HG02623 (cell line): ENCODE data around the gene SGTB.

ENCODE experiments used
- ATAC-seq: cut with Tn5 transposase; IDR thresholded peaks from one replicate; pipeline ENCODE4 v1.9.1; 2021; ENCODE audit warnings: moderate library complexity; ENCODE audit not compliant: unreplicated experiment

The SGTB gene, protein sequence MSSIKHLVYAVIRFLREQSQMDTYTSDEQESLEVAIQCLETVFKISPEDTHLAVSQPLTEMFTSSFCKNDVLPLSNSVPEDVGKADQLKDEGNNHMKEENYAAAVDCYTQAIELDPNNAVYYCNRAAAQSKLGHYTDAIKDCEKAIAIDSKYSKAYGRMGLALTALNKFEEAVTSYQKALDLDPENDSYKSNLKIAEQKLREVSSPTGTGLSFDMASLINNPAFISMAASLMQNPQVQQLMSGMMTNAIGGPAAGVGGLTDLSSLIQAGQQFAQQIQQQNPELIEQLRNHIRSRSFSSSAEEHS

DNA sequence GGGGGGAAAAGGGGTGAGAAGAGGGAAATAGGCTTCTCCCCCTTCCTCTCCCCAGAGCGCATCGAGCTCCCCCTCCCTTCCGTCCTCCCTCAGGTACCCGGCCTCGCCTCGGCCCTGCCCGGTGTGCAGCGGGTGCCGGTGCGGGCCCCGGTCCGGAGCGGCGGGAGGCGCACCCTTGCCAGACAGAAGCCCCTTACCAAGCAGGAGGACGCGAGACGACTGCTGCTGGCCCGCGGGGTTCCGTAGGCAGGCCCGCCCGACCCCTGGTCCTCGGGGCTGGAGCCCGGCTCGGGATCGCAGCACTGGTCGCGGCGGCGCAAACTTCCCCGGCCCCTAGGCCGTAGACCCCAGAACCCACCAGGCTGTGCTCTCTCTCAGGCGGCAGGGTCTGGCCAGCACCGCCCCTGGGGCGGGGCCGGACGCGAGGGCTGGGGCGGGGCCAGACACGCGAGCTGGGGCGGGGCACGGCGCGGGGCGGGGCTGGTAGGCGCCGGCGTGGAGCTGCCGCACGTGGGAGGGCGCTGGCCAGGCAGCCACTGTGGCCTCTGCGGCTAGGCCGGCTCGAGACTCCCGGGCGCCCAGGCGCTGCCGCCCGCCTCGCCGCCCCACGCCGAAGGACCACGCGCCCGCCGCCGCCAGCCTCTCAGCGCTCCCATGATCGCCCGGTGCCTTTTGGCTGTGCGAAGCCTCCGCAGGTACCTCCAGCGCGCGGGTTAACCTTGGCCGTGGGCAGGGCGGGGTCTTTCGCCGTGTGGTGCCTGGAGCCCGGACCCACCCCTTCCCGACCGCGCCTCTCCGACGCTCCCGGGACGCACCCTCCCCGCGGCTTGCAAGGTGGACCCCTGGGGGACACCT is at the start of gene SGTB, which contains the start of gene NLN:
TSS of gene SGTB (minus strand) at position 390 of the 855 bp plus-strand sequence. CDS start 1,302 bp downstream, outside the sequence.
TSS of gene NLN (plus strand) at position 486 of the 855 bp plus-strand sequence. CDS start at position 655, 169 bp downstream.
- peak; percentile 91 for ATAC-seq

DNA sequence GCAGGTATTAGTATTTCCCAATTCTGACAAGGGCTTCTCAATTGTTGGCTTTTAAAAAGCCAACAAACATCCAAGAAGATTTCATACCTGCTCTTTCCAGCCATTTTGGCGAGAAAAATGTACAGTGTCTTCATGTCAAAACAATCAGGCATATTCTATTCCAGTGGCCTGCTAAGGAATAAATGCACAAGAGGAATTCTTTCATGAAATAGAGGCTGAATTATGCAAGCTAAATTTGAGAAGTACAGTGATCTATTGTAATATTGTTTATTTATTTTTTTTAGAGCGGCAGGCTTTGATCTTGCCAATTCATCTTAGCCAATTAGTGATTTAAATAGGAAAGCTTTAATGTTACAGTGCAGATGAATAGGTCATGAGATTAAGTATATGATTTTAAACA is 49.4 kb upstream of the SGTB start:
- ATAC-seq, result no peak

DNA sequence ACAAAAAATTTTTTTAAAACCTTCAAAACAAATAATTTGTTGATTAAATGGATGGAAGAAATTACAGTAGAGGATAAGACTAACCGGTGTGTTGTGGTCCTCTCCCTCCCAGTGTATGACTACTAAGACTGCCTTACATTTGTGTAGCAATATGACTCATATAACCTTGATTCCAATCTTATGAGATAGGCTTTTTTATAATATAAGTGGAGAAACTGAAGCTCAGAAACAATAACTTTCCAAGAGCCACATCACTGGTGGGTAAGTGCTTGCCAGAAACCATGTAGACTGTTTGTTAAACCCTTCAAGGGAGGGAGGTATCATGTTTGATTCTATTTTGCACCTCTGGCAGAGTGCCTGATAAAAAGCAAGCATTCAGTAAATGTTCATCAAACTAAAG is 47.6 kb upstream of the SGTB start:
- no peak for ATAC-seq

DNA sequence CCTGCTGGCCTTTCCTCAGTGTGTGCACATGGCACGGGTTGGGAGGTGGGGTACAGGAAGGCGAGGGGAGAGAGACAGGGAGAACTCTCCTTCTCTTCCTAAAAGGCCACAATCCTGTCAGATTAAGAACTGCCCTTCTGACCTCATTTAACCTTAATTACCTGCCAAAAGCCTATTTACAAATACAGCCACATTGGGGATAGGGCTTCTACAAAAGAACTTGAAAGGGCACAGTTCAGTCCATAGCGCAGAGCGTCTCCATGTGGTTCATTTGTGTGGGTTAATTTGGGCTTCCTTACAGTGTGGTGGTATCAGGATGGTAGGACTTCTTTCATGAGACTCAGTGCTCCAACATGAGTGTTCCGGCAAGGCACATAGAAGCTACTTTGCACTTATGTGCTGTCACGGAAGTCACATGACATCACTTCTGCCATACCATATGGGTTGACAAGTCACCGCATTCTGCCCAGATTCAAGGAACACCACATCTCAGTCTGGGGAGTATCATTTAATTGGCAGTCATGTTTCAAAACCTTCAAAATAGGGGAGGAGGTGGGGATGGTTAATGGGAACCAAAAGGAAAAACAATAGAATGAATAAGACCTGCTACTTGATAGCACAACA is 46.9 kb upstream of the SGTB start:
- ATAC-seq, result no peak

DNA sequence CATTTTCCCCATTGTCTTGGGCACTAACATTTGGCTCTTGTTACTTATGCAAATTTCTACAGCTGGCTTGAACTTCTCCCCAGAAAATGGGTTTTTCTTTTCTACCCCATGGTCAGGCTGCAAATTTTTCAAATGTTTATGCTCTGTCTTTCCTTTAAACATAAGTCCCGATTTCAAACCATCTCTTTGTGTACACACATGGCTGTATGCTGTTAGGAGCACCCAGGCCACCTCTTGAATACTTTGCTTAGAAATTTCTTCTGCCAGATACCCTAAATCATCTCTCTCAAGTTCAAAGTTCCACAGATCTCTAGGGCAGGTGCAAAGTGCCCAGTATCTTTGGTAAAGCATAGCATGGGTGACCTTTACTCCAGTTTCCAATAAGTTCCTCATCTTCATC is 45.7 kb upstream of the SGTB start:
- no peak for ATAC-seq

DNA sequence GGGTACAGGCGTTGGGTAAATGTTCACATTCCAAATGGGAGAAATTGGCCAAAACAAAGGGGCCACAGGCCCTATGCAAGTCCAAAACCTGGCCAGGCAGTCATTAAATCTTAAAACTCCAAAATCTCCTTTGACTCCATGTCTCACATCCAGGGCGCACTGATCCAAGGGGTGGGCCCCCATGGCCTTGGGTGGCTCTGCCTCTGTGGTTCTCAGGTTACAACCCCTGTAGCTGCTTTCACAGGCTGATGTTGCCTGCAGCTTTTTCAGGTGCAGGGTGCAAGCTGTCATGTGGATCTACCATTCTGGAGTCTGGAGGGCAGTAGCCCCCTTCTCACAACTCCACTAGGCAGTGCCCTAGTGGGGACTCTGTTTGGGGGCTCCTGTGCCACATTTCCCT is 44.9 kb upstream of the SGTB start:
- ATAC-seq, result no peak

DNA sequence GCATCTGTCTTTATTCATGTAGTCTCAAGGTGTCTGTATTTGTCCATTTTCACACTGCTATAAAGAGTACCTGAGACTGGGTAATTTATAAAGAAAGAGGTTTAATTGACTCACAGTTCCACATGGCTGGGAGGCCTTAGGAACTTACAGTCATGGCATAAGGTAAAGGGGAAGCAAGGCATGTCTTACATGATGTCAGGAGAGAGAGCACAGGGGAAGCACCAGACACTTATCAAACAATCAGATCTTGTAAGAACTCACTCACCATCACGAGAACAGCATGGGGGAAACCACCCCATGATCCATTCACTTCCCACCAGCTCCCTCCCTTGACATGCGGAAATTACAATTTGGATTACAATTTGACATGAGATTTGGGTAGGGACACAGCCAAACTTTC is 44.3 kb upstream of the SGTB start:
- no peak for ATAC-seq

DNA sequence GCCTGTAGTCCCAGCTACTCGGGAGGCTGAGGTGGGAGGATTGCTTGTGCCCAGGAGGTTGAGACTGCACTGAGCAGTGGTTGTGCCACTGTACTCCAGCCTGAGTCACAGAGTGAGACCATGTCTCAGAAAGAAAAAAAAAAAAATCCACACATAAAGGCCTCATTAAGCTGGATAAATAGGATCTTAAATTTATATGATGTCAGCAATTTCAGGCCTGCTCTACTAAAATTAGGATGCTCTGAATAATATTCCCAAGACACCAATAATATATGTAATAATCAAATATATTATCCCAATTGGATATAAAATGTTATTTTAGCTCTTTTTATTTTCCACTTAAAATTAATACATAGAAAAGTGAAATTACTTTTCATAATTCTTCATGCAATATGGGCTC is 43.7 kb upstream of the SGTB start:
- ATAC-seq, result no peak

DNA sequence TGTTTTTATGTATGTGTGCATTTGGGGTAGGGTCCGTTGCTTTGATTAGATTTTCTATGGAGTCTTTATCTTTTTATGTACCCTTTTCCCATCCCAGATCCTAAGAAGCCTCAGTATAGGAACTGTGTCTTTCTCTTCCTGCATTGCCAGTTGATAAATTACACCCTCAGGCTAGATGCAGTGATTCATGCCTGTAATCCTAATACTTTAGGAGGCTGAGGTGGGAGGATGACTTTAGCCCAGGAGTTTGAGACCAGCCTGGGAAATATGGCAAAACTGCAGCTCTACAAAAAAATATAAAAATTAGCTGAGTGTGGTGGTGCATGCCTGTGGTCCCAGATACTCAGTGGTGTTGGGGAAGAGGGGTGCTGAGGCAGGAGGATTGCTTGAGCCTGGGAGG is 40.3 kb upstream of the SGTB start:
- ATAC-seq, result no peak

DNA sequence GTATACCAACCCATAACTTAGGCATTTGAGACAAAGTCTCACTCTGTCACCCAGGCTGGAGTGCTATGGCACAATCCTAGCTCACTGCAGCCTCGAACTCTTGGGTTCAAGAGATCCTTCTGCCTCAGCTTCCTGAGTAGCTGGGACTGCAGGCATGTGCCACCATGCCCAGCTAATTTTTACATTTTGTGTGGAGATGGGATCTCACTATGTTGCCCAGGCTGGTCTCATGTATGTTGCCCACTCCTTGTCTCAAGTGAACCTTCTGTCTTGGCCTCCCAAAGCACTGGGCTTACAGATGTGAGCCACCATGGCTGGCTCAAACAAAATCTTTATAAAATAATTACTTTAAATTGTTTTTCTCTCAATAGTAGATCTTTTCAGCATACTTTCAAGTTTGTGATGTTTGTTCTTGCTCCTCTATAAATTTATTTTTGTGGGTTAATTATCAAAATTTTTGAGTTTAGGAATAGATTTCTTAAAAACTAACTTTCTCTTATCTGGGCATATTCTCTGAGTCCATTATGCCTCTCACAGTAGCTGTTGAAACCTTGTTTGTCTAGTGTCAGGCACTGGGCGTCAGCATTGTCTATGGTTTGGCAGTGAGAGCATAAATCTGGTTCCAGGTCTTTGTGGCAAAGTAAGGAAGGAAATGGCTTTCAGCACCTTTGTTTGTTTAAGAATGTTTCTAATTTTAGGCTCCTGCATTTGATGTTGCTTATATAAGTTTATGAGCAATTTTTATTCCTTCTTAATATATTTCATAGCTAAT is 38.8 kb upstream of the SGTB start:
- ATAC-seq, result no peak

DNA sequence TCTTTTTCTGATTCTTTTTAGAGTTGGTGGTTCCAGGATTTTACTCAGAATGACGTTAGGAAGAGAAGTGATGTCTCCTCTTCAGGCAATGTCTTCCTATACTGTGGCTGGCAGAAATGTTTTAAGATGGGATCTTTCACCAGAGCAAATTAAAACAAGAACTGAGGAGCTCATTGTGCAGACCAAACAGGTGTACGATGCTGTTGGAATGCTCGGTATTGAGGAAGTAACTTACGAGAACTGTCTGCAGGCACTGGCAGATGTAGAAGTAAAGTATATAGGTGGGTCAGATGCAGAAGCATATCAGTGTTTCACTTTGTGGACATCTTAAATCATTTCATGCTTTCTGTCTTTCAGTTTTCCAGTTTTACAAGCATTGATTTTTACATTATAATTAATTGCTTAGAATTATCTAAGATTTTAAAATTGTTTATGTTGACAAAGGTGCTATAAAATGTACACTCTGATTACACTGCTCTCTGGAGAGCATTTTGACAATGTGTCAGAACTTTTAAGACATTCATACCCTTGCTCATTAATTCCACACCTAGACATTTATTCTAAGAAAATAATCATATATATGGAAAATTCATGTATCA is 36.7 kb upstream of the SGTB start:
- no peak for ATAC-seq

DNA sequence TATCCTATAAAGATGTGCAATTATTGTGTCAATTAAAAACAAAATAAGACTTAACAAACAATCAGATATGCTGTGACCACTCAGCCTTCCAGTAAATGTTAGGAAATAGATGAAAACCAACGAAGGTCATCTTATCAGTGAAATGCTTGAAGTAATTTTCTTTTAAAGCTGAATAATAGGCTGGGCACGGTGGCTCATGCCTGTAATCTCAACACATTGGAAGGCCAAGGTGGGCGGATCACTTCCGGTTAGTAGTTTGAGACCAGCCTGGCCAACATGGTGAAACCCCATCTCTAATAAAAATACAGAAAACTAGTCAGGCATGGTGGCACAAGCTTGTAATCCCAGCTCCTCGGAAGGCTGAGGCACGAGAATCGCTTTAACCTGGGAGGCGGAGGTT is 31.3 kb upstream of the SGTB start:
- no peak for ATAC-seq

DNA sequence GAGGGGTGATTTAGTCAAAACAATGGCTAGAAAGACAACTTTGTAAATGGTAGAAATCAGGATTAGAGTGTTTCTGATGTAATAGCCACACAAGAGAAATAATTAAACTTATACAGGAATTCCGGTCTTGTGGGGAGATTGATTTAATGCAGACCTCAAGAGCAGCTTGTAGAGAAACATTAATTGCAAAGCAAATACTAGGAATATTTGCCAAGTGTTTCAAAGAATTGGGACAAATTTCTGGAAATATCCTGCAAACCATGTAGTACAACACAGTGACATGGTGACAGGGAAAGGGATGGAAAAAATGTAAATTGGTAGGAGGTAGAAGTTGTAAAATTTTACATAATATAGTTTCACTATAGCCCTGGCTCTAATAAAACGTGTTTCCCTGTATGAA is 29.0 kb upstream of the SGTB start:
- no peak for ATAC-seq

DNA sequence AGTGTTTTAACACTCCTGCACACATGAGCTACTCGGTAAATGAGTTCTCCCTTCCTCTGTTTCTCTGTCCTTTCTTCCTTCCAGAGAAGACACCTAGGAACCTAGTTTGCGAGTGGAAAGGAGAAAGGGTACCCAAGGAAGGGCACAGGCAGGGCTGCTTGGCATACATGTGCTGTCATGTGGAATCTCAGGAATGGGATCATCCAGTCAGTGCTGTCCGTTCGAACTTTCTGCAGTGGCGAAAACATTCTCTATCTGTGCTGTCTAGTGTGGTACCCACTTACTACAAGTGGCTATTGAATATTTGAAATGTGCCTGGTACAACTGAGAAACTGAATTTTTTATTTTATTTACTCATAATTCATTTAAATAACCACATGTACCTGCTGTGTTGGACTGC is 28.0 kb upstream of the SGTB start:
- no peak for ATAC-seq

DNA sequence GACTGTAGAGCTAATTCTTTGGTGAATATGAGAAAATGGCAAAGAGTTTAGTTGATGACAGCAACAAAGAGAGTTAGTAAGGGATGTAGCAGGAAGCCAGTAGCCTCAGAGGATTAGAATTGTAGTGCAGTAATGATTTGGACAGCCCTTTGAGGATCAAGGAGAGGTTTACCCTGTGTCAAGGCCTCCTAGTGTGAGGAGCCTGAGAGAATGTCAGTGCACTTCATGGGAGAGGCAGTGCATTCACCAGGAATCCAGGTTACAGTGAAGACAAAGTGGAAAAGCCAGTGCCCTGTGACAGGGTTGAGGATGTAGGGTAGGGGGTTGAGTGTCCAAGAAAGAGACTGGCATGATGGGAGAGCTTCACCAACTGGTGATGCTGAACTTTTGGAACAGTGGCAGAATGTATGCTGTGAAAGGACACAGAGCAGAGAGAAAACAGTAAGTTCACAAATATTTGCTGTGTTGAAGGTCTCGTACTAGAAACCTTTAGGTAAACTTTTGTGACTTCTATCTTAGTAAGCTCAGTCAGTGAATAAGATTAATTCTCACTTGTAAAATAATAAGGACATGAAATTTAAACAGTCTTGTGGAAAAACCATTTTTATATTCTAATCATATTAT is 27.4 kb upstream of the SGTB start:
- ATAC-seq, result no peak

DNA sequence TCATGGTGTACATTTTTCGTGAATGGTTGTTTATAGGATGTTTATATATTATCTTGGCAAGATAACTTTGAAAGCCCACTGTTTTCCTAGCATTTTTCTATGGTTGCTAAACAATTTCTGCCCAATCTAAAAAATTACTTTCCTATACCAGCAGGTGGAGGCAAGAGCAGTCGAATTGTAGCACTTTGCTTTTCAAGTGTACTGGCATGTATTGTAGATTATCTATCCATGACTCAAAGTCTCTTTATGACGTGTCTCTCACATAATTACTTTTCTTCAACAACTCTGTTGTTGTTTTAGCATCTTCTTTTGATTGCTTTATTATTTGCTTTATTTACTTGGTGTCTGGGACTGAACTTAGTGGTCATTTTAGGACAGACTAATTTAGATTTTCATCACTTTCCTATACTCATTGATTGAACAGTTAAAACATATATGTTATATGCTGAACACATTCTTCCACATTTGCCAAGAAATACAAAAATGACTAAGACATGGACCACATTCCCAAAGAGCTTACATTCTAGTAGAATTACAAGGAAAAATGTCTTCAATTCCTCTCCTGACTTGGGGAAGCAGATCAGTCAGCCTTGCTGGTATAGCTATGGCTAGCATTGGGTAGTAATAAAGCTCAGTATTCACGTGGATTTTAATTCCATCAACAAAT is 20.8 kb upstream of the SGTB start:
- ATAC-seq, result peak; percentile 66

DNA sequence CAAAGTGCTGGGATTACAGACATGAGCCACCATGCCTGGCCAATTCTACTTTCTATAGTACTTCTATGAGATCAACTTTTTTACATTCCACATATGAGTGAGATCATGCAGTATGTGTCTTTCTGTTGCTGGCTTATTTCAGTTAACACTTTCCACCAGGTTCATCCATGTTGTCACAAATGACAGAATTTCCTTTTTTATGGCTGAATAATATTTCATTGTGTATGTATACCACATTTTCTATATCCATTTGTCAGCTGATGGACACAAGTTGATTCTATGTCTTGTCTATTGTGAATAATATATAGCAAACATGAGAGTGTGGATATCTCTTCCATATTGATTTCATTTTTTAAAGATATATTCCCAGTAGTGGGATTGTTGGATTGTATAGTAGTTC is 17.3 kb upstream of the SGTB start:
- no peak for ATAC-seq

DNA sequence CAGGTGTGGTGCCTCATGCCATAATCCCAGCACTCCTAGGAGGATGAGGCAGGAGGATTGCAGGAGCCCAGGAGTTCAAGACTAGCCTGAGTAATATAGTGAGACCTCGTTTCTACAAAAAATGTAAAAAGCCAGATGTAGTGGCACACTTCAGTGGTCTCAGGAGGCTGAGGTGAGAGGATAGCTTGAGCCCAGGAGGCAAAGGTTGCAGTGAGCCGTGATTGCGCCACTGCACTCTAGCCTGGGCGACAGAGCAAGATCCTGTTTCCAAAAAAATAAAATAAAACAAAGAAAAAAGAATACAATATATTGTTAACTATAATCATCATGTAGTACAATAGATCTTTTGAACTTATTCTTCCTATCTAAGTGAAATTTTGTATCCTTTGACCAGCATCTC is 16.4 kb upstream of the SGTB start:
- no peak for ATAC-seq

DNA sequence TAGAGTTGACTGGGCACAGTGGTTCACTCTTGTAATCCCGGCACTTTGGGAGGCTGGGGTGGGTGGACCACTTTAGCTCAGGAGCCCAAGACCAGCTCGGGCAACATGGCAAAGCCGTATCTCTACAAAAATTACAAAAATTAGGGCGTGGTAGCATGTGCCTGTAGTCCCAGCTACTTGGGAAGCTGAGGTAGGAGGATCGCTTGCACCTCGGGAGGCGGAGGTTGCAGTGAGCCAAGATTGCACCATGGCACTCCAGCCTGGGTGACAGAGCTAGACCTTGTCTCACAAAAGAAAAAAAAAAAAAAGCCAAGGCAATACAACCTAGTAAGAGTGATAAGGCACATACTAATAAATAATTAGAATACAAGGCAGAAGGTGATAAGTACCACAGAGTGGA is 15.9 kb upstream of the SGTB start:
- no peak for ATAC-seq

DNA sequence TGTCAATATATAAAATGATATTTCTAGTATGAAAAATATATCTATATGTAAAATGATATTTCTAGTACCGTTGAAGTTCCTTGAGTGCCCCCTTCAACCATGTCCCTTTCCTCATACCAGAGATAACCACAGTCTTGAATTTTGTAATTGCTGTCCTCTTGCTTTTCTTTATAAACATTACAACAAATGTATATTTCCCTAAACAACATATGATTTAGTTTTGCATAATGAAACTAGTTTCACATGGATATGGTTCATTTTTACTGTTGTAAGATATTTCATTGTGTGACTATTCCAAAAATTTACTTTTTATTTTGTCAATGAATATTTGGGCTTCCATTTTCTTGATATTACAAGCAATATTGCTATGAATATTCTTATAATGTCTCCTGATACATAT is 14.1 kb upstream of the SGTB start:
- no peak for ATAC-seq
